Lung (tissue), 12 donors: ENCODE results near the gene R3HCC1L. TPM values are rescaled to one million over a fixed set of nuclear protein-coding genes. Genes with fewer than 3 reads are reported as not detected.
A peak's percentile ranks its signal among the peaks of the same experiment; 100 is the strongest.

Experiments used
- ATAC-seq: fragments of 200-7000 bp; cut with Tn5 transposase; one replicate; pipeline ENCODE4 v1.9.1; 2020; ENCODE audit warnings: moderate number of reproducible peaks; ENCODE audit not compliant: insufficient read depth, low FRiP score
- DNase-seq, 3 donors: peaks; one replicate each; pipeline ENCODE4 v3.0.0-alpha.2; 2013 to 2017
- H3K27ac ChIP-seq, 2 donors: one replicate each; pipeline ENCODE4 v1.5.1; 2013; ENCODE audit warnings: mild to moderate bottlenecking in 2 of 2, moderate library complexity in 2 of 2, control low read depth in 1 of 2, inconsistent platforms in 1 of 2, low read depth in 1 of 2, low read length in 1 of 2
- H3K27me3 ChIP-seq, 3 donors: one replicate each; pipeline ENCODE4 v1.5.1; 2013; ENCODE audit warnings: low read length in 2 of 3; ENCODE audit not compliant: control insufficient read depth in 3 of 3, insufficient read depth in 3 of 3
- H3K36me3 ChIP-seq, 4 donors: one replicate each; pipeline ENCODE4 v1.5.1; 2013; ENCODE audit warnings: low read length in 4 of 4, mild to moderate bottlenecking in 1 of 4, moderate library complexity in 1 of 4; ENCODE audit not compliant: control insufficient read depth in 4 of 4, insufficient read depth in 4 of 4
- H3K4me1 ChIP-seq, 5 donors: one replicate each; pipeline ENCODE4 v1.5.1; 2013; ENCODE audit warnings: low read length in 5 of 5, mild to moderate bottlenecking in 2 of 5, moderate library complexity in 1 of 5; ENCODE audit not compliant: control insufficient read depth in 5 of 5, insufficient read depth in 5 of 5
- H3K4me3 ChIP-seq: one replicate; pipeline ENCODE4 v1.5.1; 2013; ENCODE audit warnings: mild to moderate bottlenecking, control low read depth, moderate library complexity
- H3K9ac ChIP-seq, 2 donors: one replicate each; pipeline ENCODE4 v1.5.1; 2013; ENCODE audit warnings: low read length in 2 of 2, control low read depth in 1 of 2; ENCODE audit not compliant: insufficient read depth in 1 of 2
- H3K9me3 ChIP-seq, 4 donors: one replicate each; pipeline ENCODE4 v1.5.1; 2013; ENCODE audit warnings: low read length in 3 of 4, mild to moderate bottlenecking in 1 of 4, moderate library complexity in 1 of 4; ENCODE audit not compliant: control insufficient read depth in 4 of 4, insufficient read depth in 3 of 4
- CTCF ChIP-seq: IDR thresholded peaks from 2 replicates; pipeline ENCODE4 v1.5.1; 2012; ENCODE audit warnings: mild to moderate bottlenecking; ENCODE audit errors: control extremely low read depth, extremely low read depth
- WGBS, 2 donors: extraction: QIAGEN DNeasy Blood & Tissue Kit; methylation state at CpG; one replicate each; pipeline ENCODE4 v1.1.7; 2013; 5-methylcytosine and 5-hydroxymethylcytosine counted together
- polyA plus RNA-seq, 2 donors: library from polyadenylated mRNA; stranded (reverse); fragments of 200-250 nt; gene quantifications; one replicate each; pipeline ENCODE4 v1.2.1, GENCODE V29; 2013
- total RNA-seq, 2 donors: library from RNA; depleted of rRNA in 1 of 2; stranded (reverse); fragments of >200 nt in 1 of 2; gene quantifications; one replicate each; pipeline ENCODE4 v1.2.1, GENCODE V29; 2014 to 2021
- donor health status: control.
- donor health status: control.
- donor health status: Bipolar disorder and iron deficiency.
- donor health status: healthy.
- donor health status: DM: yes; HTN: yes; CAD: no.

R3HCC1L gene
- total and polyA plus RNA-seq, 4 donors, result 5.0 to 39.4 (median 11.3) TPM

- WGBS, 2 donors, result 51 to 66% methylated on average over 10 of the region's 10 CpGs
- Histone ChIP-seq H3K36me3 (no peaks in the 10 kb centered on the region), H3K4me1 (peaks cover 0 to 2% (median 0%) of the 10 kb centered on the region in 5 donors), H3K9me3 (no peaks in the 10 kb centered on the region), H3K4me3 (no peak overlapping the region), H3K9ac (no peak overlapping the region), H3K27me3 (peaks cover 0 to 2% (median 0%) of the 10 kb centered on the region in 3 donors), H3K27ac (no peak overlapping the region)
- DNase-seq (peak in 1 of 3 donors; percentile 2), ATAC-seq (no peak)
- TF ChIP-seq CTCF, result no peak
Measured at GRCh38 chr10:98107644-98108430, 26.6 kb upstream of the R3HCC1L start.

- DNase-seq, result no peak
- H3K36me3 ChIP-seq, result no peaks in the 10 kb centered on the region
- H3K4me3 ChIP-seq, result no peak overlapping the region
- no peak for TF ChIP-seq CTCF
- no peaks in the 10 kb centered on the region for H3K9me3 ChIP-seq
- peaks cover 0 to 16% (median 10%) of the 10 kb centered on the region in 3 donors for H3K27me3 ChIP-seq
- no peak overlapping the region for H3K27ac ChIP-seq
- H3K9ac ChIP-seq, result no peak overlapping the region
- WGBS, 2 donors, result 68 to 69% methylated on average over 1 of the region's 1 CpG
- no peak for ATAC-seq
- H3K4me1 ChIP-seq, result peaks cover 0 to 2% (median 0%) of the 10 kb centered on the region in 5 donors
Measured at GRCh38 chr10:98110356-98110755, 24.1 kb upstream of the R3HCC1L start.

- Histone ChIP-seq H3K4me1 (no peaks in the 10 kb centered on the region), H3K27ac (no peak overlapping the region), H3K4me3 (no peak overlapping the region), H3K9ac (no peak overlapping the region), H3K36me3 (no peaks in the 10 kb centered on the region), H3K27me3 (peaks cover 0 to 25% (median 8%) of the 10 kb centered on the region in 3 donors), H3K9me3 (no peaks in the 10 kb centered on the region)
- 51 to 62% methylated on average over 10 of the region's 10 CpGs for WGBS, 2 donors
- DNase-seq (no peak), ATAC-seq (no peak)
- no peak for TF ChIP-seq CTCF
Measured at GRCh38 chr10:98115031-98115787, 19.2 kb upstream of the R3HCC1L start.
